Measurements from ENCODE around the gene FAM174B. TPM values are rescaled to one million over a fixed set of nuclear protein-coding genes. Genes with fewer than 3 reads are reported as not detected.
"Not testable (repeated sequence)": the region's sequence is repeated elsewhere in the genome, so short reads cannot be mapped to it uniquely, and the experiment has no call there.

FAM174B gene
- total and polyA plus RNA-seq, 11 donors, result 6.8 to 22.2 (median 12.1) TPM

DNA sequence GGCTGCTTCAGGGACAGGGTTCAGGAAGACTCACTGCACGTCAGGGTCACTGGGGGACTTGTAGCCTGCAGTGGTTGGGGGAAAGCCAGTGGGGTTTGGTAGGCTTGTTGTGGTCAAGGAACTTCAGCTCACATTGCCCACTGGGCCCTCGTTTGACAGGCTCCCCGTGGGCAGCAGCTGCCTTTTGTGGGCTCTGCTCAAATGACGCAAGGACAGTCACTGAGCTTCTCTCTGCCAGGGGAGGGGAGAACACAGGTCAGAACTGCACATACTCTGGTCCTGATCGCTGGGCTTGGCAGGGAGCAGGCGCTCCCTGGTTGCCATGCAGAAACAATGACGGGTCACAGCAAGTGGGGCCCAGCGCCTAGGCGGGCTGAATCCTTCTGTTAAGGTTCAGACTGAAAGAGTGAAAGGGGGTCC is 45.5 kb downstream of the FAM174B start:
- intact Hi-C loops (cut with DNase I), result loop anchor here in 1 of 10 donors (10.0 kb wide), 1 partner anchor 55 kb away; no protein-coding TSS in a partner anchor
- ATAC-seq (no peak), DNase-seq (no peak)
- Histone ChIP-seq H3K4me3 (no peak overlapping the region), H3K9me3 (no peaks in the 10 kb centered on the region), H3K27ac (no peak overlapping the region), H3K27me3 (no peaks in the 10 kb centered on the region), H3K36me3 (no peaks in the 10 kb centered on the region), H3K4me1 (no peaks in the 10 kb centered on the region)
- TF ChIP-seq, protein P1, sequence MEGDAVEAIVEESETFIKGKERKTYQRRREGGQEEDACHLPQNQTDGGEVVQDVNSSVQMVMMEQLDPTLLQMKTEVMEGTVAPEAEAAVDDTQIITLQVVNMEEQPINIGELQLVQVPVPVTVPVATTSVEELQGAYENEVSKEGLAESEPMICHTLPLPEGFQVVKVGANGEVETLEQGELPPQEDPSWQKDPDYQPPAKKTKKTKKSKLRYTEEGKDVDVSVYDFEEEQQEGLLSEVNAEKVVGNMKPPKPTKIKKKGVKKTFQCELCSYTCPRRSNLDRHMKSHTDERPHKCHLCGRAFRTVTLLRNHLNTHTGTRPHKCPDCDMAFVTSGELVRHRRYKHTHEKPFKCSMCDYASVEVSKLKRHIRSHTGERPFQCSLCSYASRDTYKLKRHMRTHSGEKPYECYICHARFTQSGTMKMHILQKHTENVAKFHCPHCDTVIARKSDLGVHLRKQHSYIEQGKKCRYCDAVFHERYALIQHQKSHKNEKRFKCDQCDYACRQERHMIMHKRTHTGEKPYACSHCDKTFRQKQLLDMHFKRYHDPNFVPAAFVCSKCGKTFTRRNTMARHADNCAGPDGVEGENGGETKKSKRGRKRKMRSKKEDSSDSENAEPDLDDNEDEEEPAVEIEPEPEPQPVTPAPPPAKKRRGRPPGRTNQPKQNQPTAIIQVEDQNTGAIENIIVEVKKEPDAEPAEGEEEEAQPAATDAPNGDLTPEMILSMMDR (IDR thresholded peaks at IDR 0.05), result no peak
- no peak for TF ChIP-seq POLR2A (IDR thresholded peaks at IDR 0.05)
- 91 to 100% (median 94%) methylated on average over 5 to 9 of the region's 9 CpGs for WGBS, 4 donors

DNA sequence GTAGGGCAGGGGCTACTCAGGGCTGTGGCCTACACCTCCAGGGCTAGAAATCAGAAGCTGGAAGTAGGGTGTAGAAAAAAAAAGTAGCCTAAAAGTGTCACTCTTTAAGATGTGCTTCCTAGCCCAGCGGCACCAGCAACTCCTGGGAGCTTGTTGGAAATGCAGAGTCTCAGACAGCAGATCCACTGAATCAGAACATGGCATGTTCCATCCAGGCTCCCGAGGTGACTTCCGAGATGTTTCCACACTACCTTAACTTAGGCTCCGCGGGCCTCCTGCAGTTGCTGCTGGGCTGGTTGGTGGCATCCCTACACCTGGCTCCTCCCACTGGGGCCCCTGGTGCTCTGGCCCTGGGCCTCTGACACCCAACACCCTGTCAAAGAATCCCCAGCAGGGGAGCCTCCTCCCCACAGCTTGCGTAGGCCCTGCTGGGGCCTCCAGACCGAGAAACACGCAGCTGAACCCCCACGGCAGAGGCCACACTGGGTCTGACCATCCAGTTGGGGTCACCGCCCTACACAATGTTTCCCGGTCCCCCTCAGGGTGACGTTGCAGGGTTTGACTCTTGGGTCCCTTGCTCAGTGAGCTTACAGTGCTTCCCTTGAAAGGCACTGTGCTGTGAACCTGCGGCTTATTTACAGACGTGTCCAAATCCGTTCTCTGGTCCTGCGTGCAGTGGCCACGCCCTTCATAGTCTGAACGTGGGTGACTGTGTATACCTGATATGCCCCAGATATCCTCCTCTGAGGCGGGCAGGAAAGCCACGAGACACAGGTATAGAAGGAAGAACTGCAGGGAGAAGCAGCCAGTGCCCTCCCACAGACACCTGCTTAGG is 46.5 kb downstream of the FAM174B start:
- ATAC-seq, result no peak
- Histone ChIP-seq H3K4me1 (no peaks in the 10 kb centered on the region), H3K27me3 (no peaks in the 10 kb centered on the region)

DNA sequence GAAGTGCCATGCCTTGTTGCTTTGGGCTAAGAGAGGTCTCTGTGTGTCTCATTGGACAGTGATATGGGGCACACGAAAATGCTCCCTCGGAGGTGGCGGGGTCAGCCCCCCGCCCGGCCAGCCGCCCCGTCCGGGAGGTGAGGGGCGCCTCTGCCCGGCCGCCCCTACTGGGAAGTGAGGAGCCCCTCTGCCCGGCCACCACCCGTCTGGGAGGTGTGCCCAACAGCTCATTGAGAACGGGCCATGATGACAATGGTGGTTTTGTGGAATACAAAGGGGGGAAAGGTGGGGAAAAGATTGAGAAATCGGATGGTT is 48.8 kb downstream of the FAM174B start:
- not testable (repeated sequence) for H3K27ac ChIP-seq, H3K4me1 ChIP-seq, H3K27me3 ChIP-seq, H3K4me3 ChIP-seq, DNase-seq, H3K9me3 ChIP-seq, H3K36me3 ChIP-seq, ATAC-seq
- intact Hi-C loops (cut with DNase I), result loop anchor here in 1 of 10 donors (10.0 kb wide), 1 partner anchor 82 kb away; no protein-coding TSS in a partner anchor
- 87 to 91% (median 89%) methylated on average over 3 to 14 of the region's 15 CpGs for WGBS, 4 donors

More for the DNA sequence above, 46.5 kb downstream of the FAM174B start:
- Histone ChIP-seq H3K4me3 (no peak overlapping the region), H3K27ac (no peak overlapping the region), H3K36me3 (no peaks in the 10 kb centered on the region), H3K9me3 (no peaks in the 10 kb centered on the region)
- no peak for DNase-seq
- intact Hi-C loops (cut with DNase I), result loop anchor here in 1 of 10 donors (10.0 kb wide), 1 partner anchor 84 kb away; no protein-coding TSS in a partner anchor
- 88 to 93% (median 89%) methylated on average over 19 to 20 of the region's 20 CpGs for WGBS, 4 donors
- TF ChIP-seq POLR2A (IDR thresholded peaks at IDR 0.05), result no peak
- TF ChIP-seq, protein P1 (IDR thresholded peaks at IDR 0.05), result no peak

DNA sequence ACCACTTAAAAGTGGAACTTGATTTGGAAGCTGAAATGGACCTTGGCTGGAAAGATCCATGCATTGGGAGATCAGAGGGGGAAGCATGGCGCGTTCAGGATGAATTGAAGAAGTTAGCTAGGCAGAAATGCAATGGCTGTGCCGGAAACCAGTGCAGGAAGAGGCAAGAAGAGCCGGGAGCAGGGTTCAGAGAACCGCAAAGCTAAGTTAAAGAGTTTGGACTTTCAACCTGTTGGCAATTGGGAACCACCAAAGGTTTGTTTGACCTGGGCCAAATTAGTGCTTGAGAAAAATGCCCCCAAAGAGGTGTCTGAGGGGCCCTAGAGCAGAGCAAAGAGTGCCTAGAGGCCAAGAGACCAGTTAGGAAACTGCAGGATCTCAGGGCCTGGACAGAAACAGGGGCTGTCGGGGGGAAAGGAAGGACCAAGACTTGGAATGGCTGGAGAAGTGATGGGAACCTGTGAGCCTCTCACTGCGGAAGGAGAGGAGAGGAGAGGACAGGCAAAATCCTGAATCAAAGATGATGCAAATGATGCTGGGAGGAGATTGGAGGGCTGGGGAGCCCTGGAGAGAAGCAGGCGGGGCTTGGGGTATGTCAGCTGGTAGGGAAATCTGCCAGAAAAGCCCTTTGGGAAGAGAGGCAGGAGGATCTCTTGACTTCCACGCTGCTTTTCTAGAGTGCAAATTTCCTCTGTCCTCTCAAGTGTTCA is 49.3 kb downstream of the FAM174B start:
- Histone ChIP-seq H3K36me3 (no peaks in the 10 kb centered on the region), H3K4me1 (peaks cover 0 to 6% (median 0%) of the 10 kb centered on the region in 12 donors), H3K27me3 (no peaks in the 10 kb centered on the region), H3K9me3 (no peaks in the 10 kb centered on the region), H3K4me3 (no peak overlapping the region), H3K27ac (no peak overlapping the region)
- intact Hi-C loops (cut with DNase I), result loop anchor here in 1 of 10 donors (10.0 kb wide), 1 partner anchor 81 kb away; no protein-coding TSS in a partner anchor
- ATAC-seq (no peak), DNase-seq (no peak)
- WGBS, 4 donors, result 86 to 91% (median 89%) methylated on average over 9 of the region's 9 CpGs
- TF ChIP-seq, protein P1 (IDR thresholded peaks at IDR 0.05), result no peak
- TF ChIP-seq POLR2A (IDR thresholded peaks at IDR 0.05), result no peak

All from heart left ventricle (tissue), 16 donors.